AG04450 (cell line): Measurements from ENCODE around the gene FOCAD. TPM values are rescaled to one million over a fixed set of nuclear protein-coding genes. Genes with fewer than 3 reads are reported as not detected.

Experiments
- CTCF ChIA-PET: fragments of 300-600, 350-600 bp; formaldehyde crosslinking; extraction: SDS; loops from one replicate; lab custom pipeline; 2022; ENCODE audit warnings: antibody characterized with exemption, inconsistent platforms; lab: Charles Lee
- POLR2A ChIA-PET: fragments of 350-600 bp; formaldehyde crosslinking; extraction: SDS; loops from one replicate; lab custom pipeline; 2021; ENCODE audit warnings: antibody characterized with exemption, inconsistent platforms; lab: Yijun Ruan, JAX
- DNase-seq: peaks from one replicate; pipeline ENCODE4 v3.0.0-alpha.2; 2011; ENCODE audit warnings: low read depth, low spot score
- H3K27ac ChIP-seq: one replicate; pipeline ENCODE4 v1.5.1; 2012; ENCODE audit warnings: low read depth, low read length, control low read depth
- H3K27me3 ChIP-seq: one replicate; pipeline ENCODE4 v1.6.0; 2012; ENCODE audit warnings: low read length; ENCODE audit not compliant: control insufficient read depth, insufficient read depth
- H3K4me3 ChIP-seq: 2 replicates; pipeline ENCODE4 v1.5.1; 2011; ENCODE audit warnings: mild to moderate bottlenecking, low read depth, low read length, control low read depth
- H3K9me3 ChIP-seq: 2 replicates; pipeline ENCODE4 v1.5.1; 2012; ENCODE audit warnings: low read length; ENCODE audit not compliant: control insufficient read depth, insufficient read depth
- CTCF ChIP-seq: IDR thresholded peaks from 2 replicates; pipeline ENCODE4 v1.5.1; 2011; ENCODE audit warnings: low read depth, low read length, control low read depth, inconsistent platforms
- polyA plus RNA-seq: library from polyadenylated mRNA; depleted of rRNA; stranded (reverse); fragments of >200 nt; gene quantifications from 2 replicates; pipeline ENCODE4 v1.2.3, GENCODE V29; 2011

FOCAD gene
- polyA plus RNA-seq, 1 experiment, result 49.7 TPM

- no peak overlapping the region for H3K4me3 ChIP-seq
- no peak for DNase-seq
- ChIA-PET POLR2A (no interaction called here), CTCF (interaction anchor here (0.8 kb wide), 1 partner anchor 78 kb away, joined by 3 read pairs; no protein-coding TSS in a partner anchor)
- no peaks in the 10 kb centered on the region for H3K9me3 ChIP-seq
- H3K27ac ChIP-seq, result no peak overlapping the region
- no peak for TF ChIP-seq CTCF
- H3K27me3 ChIP-seq, result no peaks in the 10 kb centered on the region
Observed at GRCh38 chr9:21018177-21018576, 334.1 kb downstream of the FOCAD start.

GRCh38 chr9:21023861-21024260 lies 339.8 kb downstream of the FOCAD start:
- no peaks in the 10 kb centered on the region for H3K9me3 ChIP-seq
- ChIA-PET CTCF (no interaction called here), POLR2A (no interaction called here)
- no peak overlapping the region for H3K27ac ChIP-seq
- no peak overlapping the region for H3K4me3 ChIP-seq
- TF ChIP-seq CTCF, result no peak
- no peak for DNase-seq
- H3K27me3 ChIP-seq, result no peaks in the 10 kb centered on the region

- no peak overlapping the region for H3K4me3 ChIP-seq
Observed at GRCh38 chr9:21027295-21027694, 343.2 kb downstream of the FOCAD start.

GRCh38 chr9:21028466-21028865 lies 344.4 kb downstream of the FOCAD start:
- no peak for DNase-seq
- Histone ChIP-seq H3K27ac (no peak overlapping the region), H3K4me3 (no peak overlapping the region), H3K27me3 (no peaks in the 10 kb centered on the region), H3K9me3 (peaks cover 3% of the 10 kb centered on the region; the same call in 1 of the 2 replicates)
- POLR2A ChIA-PET, result no interaction called here
- no peak for TF ChIP-seq CTCF
- CTCF ChIA-PET, result interaction anchor here (1.4 kb wide), 1 partner anchor 86 kb away, joined by 3 read pairs; no protein-coding TSS in a partner anchor

More at GRCh38 chr9:21027295-21027694, 343.2 kb downstream of the FOCAD start:
- ChIA-PET CTCF (interaction anchor here (1.3 to 1.4 kb wide), 2 partner anchors 84 to 85 kb away, joined by 3 read pairs; no protein-coding TSS in a partner anchor), POLR2A (interaction anchor here (1.0 kb wide), 1 partner anchor 47 kb away, joined by 3 read pairs; no protein-coding TSS in a partner anchor)
- no peak for DNase-seq
- no peaks in the 10 kb centered on the region for H3K27me3 ChIP-seq
- H3K9me3 ChIP-seq, result peaks cover 3% of the 10 kb centered on the region; the same call in 1 of the 2 replicates
- H3K27ac ChIP-seq, result no peak overlapping the region
- no peak for TF ChIP-seq CTCF

- Histone ChIP-seq H3K27ac (no peak overlapping the region), H3K9me3 (peaks cover 3% of the 10 kb centered on the region; the same call in 1 of the 2 replicates), H3K27me3 (no peaks in the 10 kb centered on the region), H3K4me3 (no peak overlapping the region)
- CTCF ChIA-PET, result no interaction called here
- no peak for TF ChIP-seq CTCF
- DNase-seq, result no peak
- POLR2A ChIA-PET, result no interaction called here
Observed at GRCh38 chr9:21029661-21030060, 345.6 kb downstream of the FOCAD start.
